IPS DF 4.7 (cell line): ENCODE data around the gene UVSSA.
"Not testable (repeated sequence)": the region's sequence is repeated elsewhere in the genome, so short reads cannot be mapped to it uniquely, and the experiment has no call there.

Experiments used
- DNase-seq: peaks from one replicate; pipeline ENCODE4 v3.0.0-alpha.2; 2013; ENCODE audit warnings: low spot score; ENCODE audit errors: extremely low read depth

The UVSSA gene

DNA sequence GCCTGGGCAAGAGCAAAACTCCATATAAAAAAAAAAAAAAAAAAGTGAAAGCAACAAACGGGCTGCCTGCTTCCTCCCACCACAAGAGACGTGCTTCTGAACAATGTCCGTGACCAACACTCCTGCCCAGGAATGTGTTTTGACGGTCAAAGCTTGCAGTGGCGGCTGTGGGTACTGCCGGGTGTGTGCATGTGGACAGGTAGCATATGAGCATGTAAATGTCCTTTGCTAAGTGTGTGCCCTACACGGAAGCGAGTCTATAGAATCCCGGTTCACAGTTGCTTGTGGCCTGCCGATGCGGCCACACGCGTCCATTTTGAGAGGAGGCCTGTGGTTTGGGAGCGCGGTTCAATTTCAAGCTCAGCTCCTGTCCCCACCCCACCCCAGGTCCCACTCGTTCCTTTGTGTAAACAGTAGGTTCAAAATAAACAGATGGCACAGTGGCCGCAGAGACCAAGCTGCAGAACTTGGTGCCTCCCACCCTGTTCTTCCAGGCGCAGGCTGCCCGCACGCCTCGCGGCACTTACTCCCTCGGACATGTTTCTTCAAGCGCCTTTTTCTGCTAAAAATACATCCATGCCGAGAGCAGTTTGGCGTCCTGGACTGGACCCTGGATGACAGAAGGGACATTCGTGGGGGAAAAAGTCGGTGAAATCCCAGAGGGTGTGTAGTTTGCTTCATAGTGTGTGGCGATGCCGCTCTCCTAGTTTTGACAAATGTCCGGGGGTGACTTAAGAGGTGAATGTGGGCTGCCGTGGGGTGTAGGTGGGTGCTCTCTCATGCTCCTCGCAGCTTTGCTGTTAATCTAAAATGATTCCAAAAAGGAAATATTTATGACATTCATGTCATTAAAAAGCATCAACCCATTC lies 70.7 kb downstream of the UVSSA start:
- DNase-seq, result no peak

DNA sequence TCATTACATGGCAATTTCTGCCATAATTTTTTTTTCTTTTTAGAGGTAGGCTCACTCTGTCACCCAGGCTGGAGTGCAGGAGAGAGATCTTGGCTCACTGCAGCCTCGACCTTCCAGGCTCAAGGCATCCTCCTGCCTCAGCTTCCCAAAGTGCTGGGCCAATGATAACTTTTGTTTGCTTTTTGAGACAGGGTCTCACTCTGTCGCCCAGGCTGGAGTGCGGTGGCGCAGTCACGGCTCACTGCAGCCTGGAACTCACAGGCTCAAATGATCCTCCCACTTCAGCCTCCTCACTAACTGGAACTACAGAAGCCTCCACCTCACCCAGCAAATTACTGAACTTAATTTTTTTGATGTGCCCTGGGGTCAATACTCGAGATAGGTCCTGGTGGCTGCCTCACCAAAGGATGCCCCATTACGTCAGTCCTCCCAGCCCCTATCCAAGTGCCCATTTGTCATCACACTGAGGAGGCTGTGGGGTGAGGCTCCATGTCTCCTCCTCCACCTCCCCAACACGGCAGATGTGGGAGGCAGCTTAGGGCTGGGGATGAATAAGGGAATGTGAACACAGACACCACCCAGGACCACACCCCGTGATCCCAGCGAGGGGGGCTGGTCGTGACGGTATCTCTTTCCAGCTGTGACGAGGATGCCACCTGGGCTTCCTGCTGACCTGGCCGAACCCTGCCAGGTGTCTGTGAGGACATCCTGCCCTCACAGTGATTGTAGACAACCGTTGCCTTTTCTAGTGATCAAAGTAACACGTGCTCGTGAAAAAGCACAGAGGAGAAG lies 71.7 kb downstream of the UVSSA start:
- no peak for DNase-seq

DNA sequence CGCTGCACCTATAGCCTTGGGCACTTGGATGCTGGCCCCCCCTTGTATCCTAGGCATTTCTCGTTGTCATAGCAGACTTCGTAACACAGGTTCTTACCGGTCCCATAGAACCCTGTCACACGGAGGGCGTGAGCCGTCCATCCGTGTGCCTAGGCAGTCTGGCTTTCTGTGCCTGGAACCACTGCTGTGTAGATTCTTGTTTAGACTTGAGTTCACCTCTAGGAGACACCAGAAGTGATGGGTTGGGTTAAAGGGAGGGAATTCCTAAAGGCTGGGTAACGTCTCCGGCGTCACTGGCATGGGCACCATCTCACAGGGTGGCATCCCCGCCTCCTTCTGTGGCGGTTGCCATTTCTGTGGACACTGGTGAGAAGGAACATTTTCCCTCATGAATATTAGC lies 72.7 kb downstream of the UVSSA start:
- no peak for DNase-seq

DNA sequence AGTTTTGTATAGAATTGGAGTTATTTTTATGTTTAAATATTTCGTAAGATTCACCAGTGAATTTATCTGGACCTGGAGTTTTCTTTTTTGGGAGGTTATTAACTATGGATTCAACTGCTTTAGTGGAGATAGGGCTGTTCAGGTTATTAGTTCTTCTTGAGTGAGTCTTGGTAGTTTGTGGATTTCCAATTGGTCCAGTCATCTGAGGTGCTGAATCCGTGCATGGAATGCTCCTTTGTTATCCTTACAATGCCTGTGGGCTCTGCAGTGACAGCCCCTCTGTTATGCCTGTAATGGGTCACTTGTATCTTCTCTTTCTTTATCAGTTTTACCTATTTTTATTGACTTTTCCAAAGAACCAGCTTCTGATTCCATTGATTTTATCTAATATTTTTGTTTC lies 74.6 kb downstream of the UVSSA start:
- no peak for DNase-seq

DNA sequence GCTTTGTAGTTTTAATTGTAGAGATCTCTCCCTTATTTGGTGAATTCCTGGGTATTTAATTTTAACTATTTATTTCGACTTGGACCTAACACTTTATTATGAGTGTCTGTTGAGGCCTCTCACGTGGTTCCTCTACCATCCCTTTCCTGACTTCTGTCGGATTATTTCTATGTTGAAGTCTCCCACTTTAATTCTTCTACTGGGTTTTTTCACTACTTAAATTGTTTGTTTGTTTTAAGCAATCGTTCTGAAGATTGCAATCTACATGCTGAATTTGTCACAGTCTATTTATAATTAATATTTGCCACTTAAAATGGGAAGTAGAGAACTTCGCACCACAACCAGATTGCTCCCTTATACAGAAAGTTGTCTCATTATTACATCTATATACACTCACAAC lies 80.0 kb downstream of the UVSSA start:
- DNase-seq, result no peak

DNA sequence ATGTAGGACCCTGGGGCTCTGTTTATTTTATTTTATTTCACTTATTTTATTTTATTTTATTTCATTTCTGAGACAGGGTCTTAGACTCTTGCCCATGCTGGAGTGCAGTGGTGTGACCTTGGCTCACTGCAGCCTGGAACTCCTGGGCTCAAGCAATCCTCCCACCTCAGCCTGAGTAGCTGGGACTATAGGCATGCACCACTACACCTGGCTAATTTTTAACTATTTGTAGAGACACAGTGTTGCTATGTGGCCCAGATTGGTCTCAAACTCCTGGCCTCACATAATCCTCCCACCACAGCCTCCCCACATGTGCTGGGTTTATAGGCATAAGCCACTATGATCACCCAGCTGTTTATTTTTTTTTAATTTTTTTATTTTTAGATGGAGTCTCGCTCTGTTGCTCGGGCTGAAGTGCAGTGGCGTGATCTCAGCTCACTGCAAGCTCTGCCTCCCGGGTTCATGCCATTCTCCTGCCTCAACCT lies 96.7 kb downstream of the UVSSA start:
- DNase-seq, result not testable (repeated sequence)
